DOHH2 (cell line): ENCODE data around the gene TXNDC11.

Experiments
- H3F3A ChIP-seq: fragments of 200-600 bp; sonication (generic), shearing (Covaris generic); 2 replicates; pipeline ENCODE4 v1.6.0; 2016; ENCODE audit warnings: antibody characterized with exemption, mild to moderate bottlenecking; ENCODE audit not compliant: control insufficient read depth, insufficient read depth
- H3K27ac ChIP-seq: fragments of 200-600 bp; sonication (generic); 2 replicates; pipeline ENCODE4 v1.5.1; 2014; ENCODE audit warnings: low read depth, mild to moderate bottlenecking, low read length, moderate library complexity
- H3K27me3 ChIP-seq: fragments of 200-600 bp; sonication (generic); 2 replicates; pipeline ENCODE4 v1.6.1; 2014; ENCODE audit warnings: mild to moderate bottlenecking, low read length, mixed read lengths; ENCODE audit not compliant: control insufficient read depth
- H3K36me3 ChIP-seq: fragments of 200-600 bp; sonication (generic); 2 replicates; pipeline ENCODE4 v1.6.1; 2014; ENCODE audit warnings: mild to moderate bottlenecking, low read length, moderate library complexity, mixed read lengths; ENCODE audit not compliant: control insufficient read depth
- H3K4me1 ChIP-seq: fragments of 200-600 bp; sonication (generic); 2 replicates; pipeline ENCODE4 v1.6.1; 2014; ENCODE audit warnings: mild to moderate bottlenecking, low read length, mixed read lengths; ENCODE audit not compliant: control insufficient read depth
- H3K4me2 ChIP-seq: fragments of 200-600 bp; sonication (generic); 2 replicates; pipeline ENCODE4 v1.6.0; 2014; ENCODE audit warnings: mild to moderate bottlenecking, low read length, moderate library complexity
- H3K4me3 ChIP-seq: fragments of 200-600 bp; sonication (generic); 2 replicates; pipeline ENCODE4 v1.5.1; 2014; ENCODE audit warnings: mild to moderate bottlenecking, low read length, mixed read lengths
- H3K79me2 ChIP-seq: fragments of 200-600 bp; sonication (generic); 2 replicates; pipeline ENCODE4 v1.6.1; 2014; ENCODE audit warnings: mild to moderate bottlenecking, low read length, mixed read lengths; ENCODE audit not compliant: control insufficient read depth
- H3K9me2 ChIP-seq: fragments of 200-600 bp; sonication (generic); replicated peaks from 2 replicates; pipeline ENCODE4 v1.6.1; 2014; ENCODE audit warnings: mild to moderate bottlenecking, low read length, mixed read lengths; ENCODE audit not compliant: control insufficient read depth
- H3K9me3 ChIP-seq: fragments of 200-600 bp; sonication (generic); 2 replicates; pipeline ENCODE4 v1.6.1; 2014; ENCODE audit warnings: antibody characterized with exemption, low read length, mixed read lengths; ENCODE audit not compliant: control insufficient read depth, insufficient read depth
- H4K20me1 ChIP-seq: fragments of 200-600 bp; sonication (generic); 2 replicates; pipeline ENCODE4 v1.6.0; 2014; ENCODE audit warnings: low read depth, mild to moderate bottlenecking, antibody characterized with exemption, low read length, moderate library complexity; ENCODE audit not compliant: control insufficient read depth, insufficient read depth
- CTCF ChIP-seq: fragments of 200-600 bp; sonication (generic); IDR thresholded peaks from one replicate; pipeline ENCODE4 v1.5.1; 2014; ENCODE audit warnings: antibody characterized with exemption, mild to moderate bottlenecking, low read depth, low read length; ENCODE audit not compliant: poor library complexity, severe bottlenecking
- EZH2phosphoT487 ChIP-seq: fragments of 200-600 bp; sonication (generic); IDR thresholded peaks from 2 replicates; pipeline ENCODE4 v1.6.1; 2017; ENCODE audit warnings: borderline replicate concordance, mild to moderate bottlenecking, antibody characterized with exemption, low read length, moderate library complexity, mixed read lengths

Gene TXNDC11

GRCh38 chr16:11719762-11720161, 22.9 kb downstream of the TXNDC11 start:
- no peaks in the 10 kb centered on the region for H3K27me3 ChIP-seq
- peaks cover 2% of the 10 kb centered on the region; the same call in 1 of the 2 replicates for H3K79me2 ChIP-seq
- TF ChIP-seq CTCF (no peak), EZH2phosphoT487 (no peak)
- H3K4me2 ChIP-seq, result no peak overlapping the region
- no peak overlapping the region for H3K27ac ChIP-seq
- peaks cover 49% of the 10 kb centered on the region for H3K4me1 ChIP-seq
- peaks cover 25% of the 10 kb centered on the region for H3F3A ChIP-seq
- H4K20me1 ChIP-seq, result no peaks in the 10 kb centered on the region
- H3K9me2 ChIP-seq, result no peaks in the 10 kb centered on the region
- H3K4me3 ChIP-seq, result no peak overlapping the region
- H3K9me3 ChIP-seq, result no peaks in the 10 kb centered on the region
- H3K36me3 ChIP-seq, result peaks cover 46% of the 10 kb centered on the region

- H4K20me1 ChIP-seq, result no peaks in the 10 kb centered on the region
- TF ChIP-seq EZH2phosphoT487 (no peak), CTCF (no peak)
- H3K27ac ChIP-seq, result no peak overlapping the region
- no peaks in the 10 kb centered on the region for H3K27me3 ChIP-seq
- H3K9me3 ChIP-seq, result no peaks in the 10 kb centered on the region
- peaks cover 25% of the 10 kb centered on the region for H3F3A ChIP-seq
- H3K79me2 ChIP-seq, result peaks cover 3% of the 10 kb centered on the region; the same call in 1 of the 2 replicates
- H3K9me2 ChIP-seq, result no peaks in the 10 kb centered on the region
- peaks cover 48% of the 10 kb centered on the region for H3K36me3 ChIP-seq
- H3K4me1 ChIP-seq, result peaks cover 53% of the 10 kb centered on the region
- H3K4me3 ChIP-seq, result no peak overlapping the region
- H3K4me2 ChIP-seq, result no peak overlapping the region
Observed at GRCh38 chr16:11719171-11719570, 23.5 kb downstream of the TXNDC11 start.

DNA sequence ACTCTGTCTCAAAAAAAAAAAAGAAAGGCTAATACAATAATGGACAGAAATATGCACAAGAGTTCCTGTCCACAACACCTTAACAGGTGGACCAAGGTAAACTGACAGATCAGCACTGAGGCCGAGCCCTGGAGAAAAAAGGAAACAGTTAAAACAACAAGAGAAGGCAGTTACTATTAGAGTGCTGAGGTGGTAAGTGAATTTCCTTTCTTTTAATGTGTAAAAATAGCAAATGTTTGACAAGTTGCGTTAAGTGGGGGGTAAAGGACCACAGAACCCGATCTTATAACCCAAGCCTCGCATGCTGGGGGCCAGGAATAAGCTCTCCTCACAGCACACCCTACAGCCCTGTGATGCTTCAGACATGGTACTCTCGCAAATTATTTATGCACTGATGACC, 24.8 kb downstream of the TXNDC11 start:
- Histone ChIP-seq H3K9me2 (no peaks in the 10 kb centered on the region), H3K27ac (peak overlapping the region; percentile 39), H3F3A (peaks cover 25% of the 10 kb centered on the region), H3K4me2 (peak overlapping the region; percentile 43), H4K20me1 (no peaks in the 10 kb centered on the region), H3K79me2 (peaks cover 6% of the 10 kb centered on the region; the same call in 1 of the 2 replicates), H3K9me3 (no peaks in the 10 kb centered on the region), H3K36me3 (peaks cover 50% of the 10 kb centered on the region), H3K4me1 (peaks cover 53% of the 10 kb centered on the region), H3K4me3 (peak overlapping the region; percentile 8), H3K27me3 (no peaks in the 10 kb centered on the region)
- no peak for TF ChIP-seq EZH2phosphoT487
- TF ChIP-seq CTCF, result no peak
